AG09319 (cell line): ENCODE measurements around the gene CFAP65.

Source experiments
- DNase-seq: peaks from one replicate; pipeline ENCODE4 v3.0.0-alpha.2; 2010; ENCODE audit warnings: low read depth; ENCODE audit errors: extremely low read depth
- CTCF ChIP-seq: IDR thresholded peaks from 2 replicates; pipeline ENCODE4 v1.5.1; 2011; ENCODE audit warnings: low read depth, mild to moderate bottlenecking, inconsistent platforms, low read length, moderate library complexity

CFAP65 gene

GRCh38 chr2:218993345-218994315 is 47.7 kb downstream of the CFAP65 start, which contains the start of gene CRYBA2:
Gene CRYBA2, minus strand, starts transcription at chr2:218993422. Its CDS starts 246 bp downstream, at chr2:218993176.
- DNase-seq: no peak
- no peak for TF ChIP-seq CTCF

GRCh38 chr2:218992703-218993344 is 48.5 kb downstream of the CFAP65 start:
- TF ChIP-seq CTCF: no peak
- DNase-seq: no peak

- no peak for DNase-seq
- no peak for TF ChIP-seq CTCF
Observed at GRCh38 chr2:218992196-218992595, 49.1 kb downstream of the CFAP65 start.

GRCh38 chr2:218991674-218992168 is 49.6 kb downstream of the CFAP65 start:
- no peak for TF ChIP-seq CTCF
- no peak for DNase-seq

GRCh38 chr2:218990612-218991011 is 50.7 kb downstream of the CFAP65 start:
- TF ChIP-seq CTCF: no peak
- DNase-seq: no peak

DNA sequence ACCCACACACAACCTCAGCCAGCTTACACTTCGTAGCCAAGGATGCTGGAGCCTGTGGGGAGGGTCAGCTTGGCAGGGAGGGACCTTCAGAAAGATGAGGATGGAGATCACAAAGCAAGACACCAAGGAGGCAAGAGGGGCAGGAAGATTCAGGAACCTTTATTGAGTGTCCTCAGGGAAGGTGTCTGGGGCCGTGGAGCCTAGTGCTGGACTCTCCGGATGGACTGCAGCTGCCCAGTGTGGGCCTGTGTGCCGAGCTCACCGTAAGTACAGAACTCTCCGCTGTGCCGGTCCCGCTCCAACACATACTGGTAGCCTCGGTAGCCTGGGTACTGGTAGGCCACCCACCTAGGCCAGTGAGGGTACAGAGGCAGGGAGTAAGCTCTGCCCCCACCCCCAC is 51.3 kb downstream of the CFAP65 start:
- TF ChIP-seq CTCF: no peak
- no peak for DNase-seq

GRCh38 chr2:218988650-218989049 is 52.7 kb downstream of the CFAP65 start:
- no peak for TF ChIP-seq CTCF
- DNase-seq: no peak
